Measurements from ENCODE around the gene LMNA.

DNA sequence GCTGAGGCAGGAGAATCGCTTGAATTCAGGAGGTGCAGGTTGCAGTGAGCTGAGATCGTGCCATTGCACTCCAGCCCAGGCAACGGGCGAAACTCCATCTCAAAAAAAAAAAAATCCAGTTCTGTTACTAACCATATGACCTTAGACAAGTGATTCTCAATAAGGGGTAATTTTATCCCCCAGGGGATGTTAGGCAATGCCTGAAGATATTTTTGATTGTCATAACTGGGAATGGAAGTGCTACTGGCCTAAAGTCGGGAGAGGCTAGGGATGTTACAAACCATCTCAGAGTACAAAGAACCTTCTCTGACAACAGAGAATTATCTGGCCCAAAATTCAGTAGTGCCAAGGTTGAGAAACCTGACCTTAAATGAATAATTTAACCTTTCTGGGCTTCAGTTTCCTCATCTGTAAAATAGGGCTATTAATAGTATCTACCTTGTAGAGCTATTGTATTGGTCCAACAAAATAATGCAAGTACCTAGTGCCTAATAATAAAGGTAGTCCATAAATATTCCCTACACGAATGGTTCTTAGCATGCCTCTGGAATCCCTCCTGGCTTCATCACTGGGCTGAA, 5.8 kb upstream of the LMNA start:
- TF ChIP-seq CTCF (IDR thresholded peaks at IDR 0.05 in 8 of 11, conservative IDR thresholded peaks at IDR 0.05 in 3 of 11) (no peak), POLR2A (IDR thresholded peaks at IDR 0.05) (no peak), POLR2AphosphoS5 (IDR thresholded peaks at IDR 0.05) (no peak)

Measured in spleen (tissue), 7 donors.